Lung (tissue), 12 donors: ENCODE results near the gene SCIMP. TPM values are rescaled to one million over a fixed set of nuclear protein-coding genes. Genes with fewer than 3 reads are reported as not detected.

Source experiments
- ATAC-seq: fragments of 200-7000 bp; cut with Tn5 transposase; one replicate; pipeline ENCODE4 v1.9.1; 2020; ENCODE audit warnings: moderate number of reproducible peaks; ENCODE audit not compliant: insufficient read depth, low FRiP score
- DNase-seq, 3 donors: peaks; one replicate each; pipeline ENCODE4 v3.0.0-alpha.2; 2013 to 2017
- H3K27ac ChIP-seq, 2 donors: one replicate each; pipeline ENCODE4 v1.5.1; 2013; ENCODE audit warnings: mild to moderate bottlenecking in 2 of 2, moderate library complexity in 2 of 2, control low read depth in 1 of 2, inconsistent platforms in 1 of 2, low read depth in 1 of 2, low read length in 1 of 2
- H3K27me3 ChIP-seq, 3 donors: one replicate each; pipeline ENCODE4 v1.5.1; 2013; ENCODE audit warnings: low read length in 2 of 3; ENCODE audit not compliant: control insufficient read depth in 3 of 3, insufficient read depth in 3 of 3
- H3K36me3 ChIP-seq, 4 donors: one replicate each; pipeline ENCODE4 v1.5.1; 2013; ENCODE audit warnings: low read length in 4 of 4, mild to moderate bottlenecking in 1 of 4, moderate library complexity in 1 of 4; ENCODE audit not compliant: control insufficient read depth in 4 of 4, insufficient read depth in 4 of 4
- H3K4me1 ChIP-seq, 5 donors: one replicate each; pipeline ENCODE4 v1.5.1; 2013; ENCODE audit warnings: low read length in 5 of 5, mild to moderate bottlenecking in 2 of 5, moderate library complexity in 1 of 5; ENCODE audit not compliant: control insufficient read depth in 5 of 5, insufficient read depth in 5 of 5
- H3K4me3 ChIP-seq: one replicate; pipeline ENCODE4 v1.5.1; 2013; ENCODE audit warnings: mild to moderate bottlenecking, control low read depth, moderate library complexity
- H3K9ac ChIP-seq, 2 donors: one replicate each; pipeline ENCODE4 v1.5.1; 2013; ENCODE audit warnings: low read length in 2 of 2, control low read depth in 1 of 2; ENCODE audit not compliant: insufficient read depth in 1 of 2
- H3K9me3 ChIP-seq, 4 donors: one replicate each; pipeline ENCODE4 v1.5.1; 2013; ENCODE audit warnings: low read length in 3 of 4, mild to moderate bottlenecking in 1 of 4, moderate library complexity in 1 of 4; ENCODE audit not compliant: control insufficient read depth in 4 of 4, insufficient read depth in 3 of 4
- WGBS, 2 donors: extraction: QIAGEN DNeasy Blood & Tissue Kit; methylation state at CpG; one replicate each; pipeline ENCODE4 v1.1.7; 2013; 5-methylcytosine and 5-hydroxymethylcytosine counted together
- polyA plus RNA-seq, 2 donors: library from polyadenylated mRNA; stranded (reverse); fragments of 200-250 nt; gene quantifications; one replicate each; pipeline ENCODE4 v1.2.1, GENCODE V29; 2013
- total RNA-seq, 2 donors: library from RNA; depleted of rRNA in 1 of 2; stranded (reverse); fragments of >200 nt in 1 of 2; gene quantifications; one replicate each; pipeline ENCODE4 v1.2.1, GENCODE V29; 2014 to 2021
- TF ChIP-seq, protein P1 (sequence below): IDR thresholded peaks from 2 replicates; pipeline ENCODE4 v1.5.1; 2012; ENCODE audit warnings: mild to moderate bottlenecking; ENCODE audit errors: control extremely low read depth, extremely low read depth
- donor health status: control.
- donor health status: control.
- donor health status: Bipolar disorder and iron deficiency.
- donor health status: healthy.
- donor health status: DM: yes; HTN: yes; CAD: no.

SCIMP gene
- total and polyA plus RNA-seq, 4 donors = 2.3 to 22.2 (median 11.2) TPM

DNA sequence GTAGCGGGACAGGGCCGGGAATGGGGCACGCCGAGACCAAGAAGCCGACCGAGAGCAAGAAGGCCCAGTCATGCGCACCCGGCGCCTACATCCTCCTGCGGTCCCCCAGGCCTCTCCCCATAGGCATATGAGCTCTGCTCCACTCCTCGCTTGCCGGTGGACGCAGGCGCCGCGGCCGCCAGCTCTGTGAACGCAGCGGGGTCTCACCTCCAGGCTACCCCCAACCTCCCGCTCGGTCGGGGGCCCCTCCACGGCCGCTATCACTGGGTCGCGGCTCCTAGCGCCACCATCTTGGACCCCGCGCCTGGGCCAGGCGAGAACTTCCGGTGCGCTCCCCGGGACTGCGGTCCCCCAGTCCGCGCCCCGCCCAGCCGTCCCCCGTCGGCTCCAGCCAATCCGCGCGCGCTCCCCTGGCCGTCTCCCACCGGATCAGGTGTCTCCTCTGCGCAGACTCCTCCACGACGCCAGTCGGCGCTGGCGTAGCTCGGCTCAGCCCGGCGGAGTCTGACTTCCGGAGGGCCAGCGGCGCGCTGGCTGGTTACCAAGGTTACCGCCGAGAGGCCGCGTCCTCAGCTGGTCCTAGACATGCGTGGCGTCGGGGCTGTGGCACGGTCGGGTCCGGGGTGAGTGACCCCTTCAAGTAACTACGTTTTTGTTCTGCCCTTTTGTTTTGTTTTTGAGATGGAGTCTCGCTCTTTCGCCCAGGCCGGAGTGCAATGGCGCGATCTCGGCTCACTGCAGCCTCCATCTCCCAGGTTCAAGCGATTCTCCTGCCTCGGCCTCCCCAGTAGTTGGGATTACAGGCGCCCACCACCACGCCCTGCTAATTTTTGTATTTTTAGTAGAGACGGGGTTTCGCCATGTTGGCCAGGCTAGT is 42.9 kb downstream of the SCIMP start, which contains the start of gene ZNF594:
Gene ZNF594, minus strand, starts transcription at position 328 of the 877 bp plus-strand sequence. CDS start 7,612 bp downstream, outside the sequence.
- no peaks in the 10 kb centered on the region for H3K27me3 ChIP-seq
- H3K27ac ChIP-seq = peak within 1 kb of the TSS; percentile 52 to 83
- peak within 1 kb of the TSS; percentile 64 for H3K4me3 ChIP-seq
- 2 to 3% methylated on average over 69 to 82 of the region's 82 CpGs for WGBS, 2 donors
- H3K9ac ChIP-seq = peak within 1 kb of the TSS; percentile 65 to 85
- peaks cover 3 to 24% (median 11%) of the 10 kb centered on the region in 4 donors for H3K36me3 ChIP-seq
- peak; percentile 99 for ATAC-seq
- peaks cover 0 to 15% (median 7%) of the 10 kb centered on the region in 4 donors for H3K9me3 ChIP-seq
- TF ChIP-seq, protein P1, sequence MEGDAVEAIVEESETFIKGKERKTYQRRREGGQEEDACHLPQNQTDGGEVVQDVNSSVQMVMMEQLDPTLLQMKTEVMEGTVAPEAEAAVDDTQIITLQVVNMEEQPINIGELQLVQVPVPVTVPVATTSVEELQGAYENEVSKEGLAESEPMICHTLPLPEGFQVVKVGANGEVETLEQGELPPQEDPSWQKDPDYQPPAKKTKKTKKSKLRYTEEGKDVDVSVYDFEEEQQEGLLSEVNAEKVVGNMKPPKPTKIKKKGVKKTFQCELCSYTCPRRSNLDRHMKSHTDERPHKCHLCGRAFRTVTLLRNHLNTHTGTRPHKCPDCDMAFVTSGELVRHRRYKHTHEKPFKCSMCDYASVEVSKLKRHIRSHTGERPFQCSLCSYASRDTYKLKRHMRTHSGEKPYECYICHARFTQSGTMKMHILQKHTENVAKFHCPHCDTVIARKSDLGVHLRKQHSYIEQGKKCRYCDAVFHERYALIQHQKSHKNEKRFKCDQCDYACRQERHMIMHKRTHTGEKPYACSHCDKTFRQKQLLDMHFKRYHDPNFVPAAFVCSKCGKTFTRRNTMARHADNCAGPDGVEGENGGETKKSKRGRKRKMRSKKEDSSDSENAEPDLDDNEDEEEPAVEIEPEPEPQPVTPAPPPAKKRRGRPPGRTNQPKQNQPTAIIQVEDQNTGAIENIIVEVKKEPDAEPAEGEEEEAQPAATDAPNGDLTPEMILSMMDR = peak; percentile 59
- peaks cover 0 to 12% (median 5%) of the 10 kb centered on the region in 5 donors for H3K4me1 ChIP-seq
- peak; percentile 96 to 99 (median 98) for DNase-seq

DNA sequence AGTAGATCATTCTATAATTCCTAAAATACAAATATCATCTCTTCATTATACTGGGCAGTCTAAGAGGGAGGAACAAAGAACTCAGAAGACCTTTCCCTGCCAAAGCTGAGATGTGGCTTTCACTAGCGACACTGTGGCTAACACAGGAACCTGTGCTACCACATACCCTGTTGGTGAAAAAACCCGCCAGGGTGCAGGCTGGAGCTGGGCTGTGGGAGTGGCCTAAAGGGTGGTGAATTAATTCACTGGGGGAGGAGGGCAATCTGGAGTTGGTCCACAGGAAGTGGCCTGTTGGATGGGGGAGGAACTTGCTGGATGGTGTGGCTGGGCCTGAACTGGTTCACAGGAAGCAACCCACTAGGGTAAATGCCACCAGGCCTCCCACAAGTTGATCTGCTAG is 50.4 kb downstream of the SCIMP start:
- DNase-seq = no peak
- Histone ChIP-seq H3K27me3 (no peaks in the 10 kb centered on the region), H3K4me3 (no peak overlapping the region), H3K27ac (no peak overlapping the region), H3K4me1 (no peaks in the 10 kb centered on the region), H3K9me3 (peaks cover 26 to 60% (median 38%) of the 10 kb centered on the region in 4 donors), H3K36me3 (peaks cover 1 to 37% (median 19%) of the 10 kb centered on the region in 4 donors), H3K9ac (no peak overlapping the region)
- TF ChIP-seq, protein P1 = no peak
- 93 to 96% methylated on average over 2 of the region's 2 CpGs for WGBS, 2 donors
- no peak for ATAC-seq

DNA sequence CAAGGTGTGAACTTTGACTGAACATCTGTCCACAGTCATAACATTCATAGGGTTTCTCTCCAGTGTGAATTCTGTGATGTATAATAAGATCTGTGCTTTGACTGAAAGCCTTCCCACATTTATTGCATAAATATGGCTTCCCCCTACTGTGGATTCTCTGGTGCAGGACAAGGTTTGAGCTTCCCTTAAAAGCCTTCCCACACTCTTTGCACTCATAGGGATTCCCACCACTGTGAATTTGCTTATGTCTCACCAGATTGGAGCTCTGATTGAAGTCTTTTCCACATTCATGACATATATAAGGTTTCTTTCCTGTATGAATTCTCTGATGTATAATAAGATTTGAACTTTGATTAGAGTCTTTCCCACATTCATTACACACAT is 51.3 kb downstream of the SCIMP start:
- ATAC-seq (no peak), DNase-seq (no peak)
- Histone ChIP-seq H3K4me1 (no peaks in the 10 kb centered on the region), H3K4me3 (no peak overlapping the region), H3K27ac (no peak overlapping the region), H3K9ac (no peak overlapping the region), H3K27me3 (no peaks in the 10 kb centered on the region), H3K9me3 (peaks cover 27 to 57% (median 40%) of the 10 kb centered on the region in 4 donors), H3K36me3 (peaks cover 0 to 36% (median 17%) of the 10 kb centered on the region in 4 donors)
- TF ChIP-seq, protein P1 = no peak
